ENCODE results near the gene SYNE2. TPM values are rescaled to one million over a fixed set of nuclear protein-coding genes. Genes with fewer than 3 reads are reported as not detected.

SYNE2 gene
- polyA plus RNA-seq, 1 donor from 2014 or later, result 82.3 TPM

- Histone ChIP-seq H3K9ac (ENCODE audit: low read length) (no peak overlapping the region), H2AFZ (ENCODE audit: low read depth, low read length) (no peak overlapping the region), H3K27ac (ENCODE audit: low read length) (no peak overlapping the region), H3K4me2 (ENCODE audit: low read length) (no peak overlapping the region), H3K9me3 (ENCODE audit: low read length) (no peaks in the 10 kb centered on the region), H3K79me2 (replicated peaks; ENCODE audit: insufficient read depth, low read length) (no peaks in the 10 kb centered on the region), H3K9me2 (ENCODE audit: insufficient read depth, low read length) (no peaks in the 10 kb centered on the region), H3K36me3 (ENCODE audit: insufficient read depth, low read length) (peaks cover 6% of the 10 kb centered on the region), H3K4me3 (ENCODE audit: low read length) (no peak overlapping the region), H4K20me1 (ENCODE audit: insufficient read depth) (no peaks in the 10 kb centered on the region), H3F3A (ENCODE audit: insufficient read depth, low read length, poor library complexity, severe bottlenecking) (no peaks in the 10 kb centered on the region), H3K27me3 (ENCODE audit: insufficient read depth, low read depth, low read length) (no peaks in the 10 kb centered on the region)
- TF ChIP-seq CTCF (IDR thresholded peaks at IDR 0.05; ENCODE audit: poor library complexity, severe bottlenecking) (no peak), TAF1 (IDR thresholded peaks at IDR 0.05; ENCODE audit: low read depth) (no peak), RAD21 (conservative IDR thresholded peaks at IDR 0.05) (no peak), REST (IDR thresholded peaks at IDR 0.05; ENCODE audit: borderline replicate concordance) (no peak), EP300 (conservative IDR thresholded peaks at IDR 0.05; ENCODE audit: poor library complexity, severe bottlenecking) (no peak), POLR2AphosphoS5 (IDR thresholded peaks at IDR 0.05) (no peak), EZH2 (IDR thresholded peaks at IDR 0.05; ENCODE audit: borderline replicate concordance, insufficient read depth, low read length, poor library complexity, severe bottlenecking) (no peak), MXI1 (conservative IDR thresholded peaks at IDR 0.05; ENCODE audit: poor library complexity, severe bottlenecking) (no peak), SMC3 (conservative IDR thresholded peaks at IDR 0.05; ENCODE audit: poor library complexity) (no peak)
Observed at GRCh38 chr14:64074961-64075612, 222.3 kb downstream of the SYNE2 start.

GRCh38 chr14:64075613-64076005 is 222.8 kb downstream of the SYNE2 start:
- no peaks in the 10 kb centered on the region for H3F3A ChIP-seq (ENCODE audit: insufficient read depth, low read length, poor library complexity, severe bottlenecking)
- H3K79me2 ChIP-seq (replicated peaks; ENCODE audit: insufficient read depth, low read length), result no peaks in the 10 kb centered on the region
- no peaks in the 10 kb centered on the region for H4K20me1 ChIP-seq (ENCODE audit: insufficient read depth)
- no peaks in the 10 kb centered on the region for H3K27me3 ChIP-seq (ENCODE audit: insufficient read depth, low read depth, low read length)
- H2AFZ ChIP-seq (ENCODE audit: low read depth, low read length), result no peak overlapping the region
- no peaks in the 10 kb centered on the region for H3K9me3 ChIP-seq (ENCODE audit: low read length)
- no peak overlapping the region for H3K9ac ChIP-seq (ENCODE audit: low read length)
- peaks cover 6% of the 10 kb centered on the region for H3K36me3 ChIP-seq (ENCODE audit: insufficient read depth, low read length)
- H3K4me2 ChIP-seq (ENCODE audit: low read length), result no peak overlapping the region
- TF ChIP-seq REST (IDR thresholded peaks at IDR 0.05; ENCODE audit: borderline replicate concordance) (no peak), SMC3 (conservative IDR thresholded peaks at IDR 0.05; ENCODE audit: poor library complexity) (no peak), RAD21 (conservative IDR thresholded peaks at IDR 0.05) (no peak), EZH2 (IDR thresholded peaks at IDR 0.05; ENCODE audit: borderline replicate concordance, insufficient read depth, low read length, poor library complexity, severe bottlenecking) (no peak), TAF1 (IDR thresholded peaks at IDR 0.05; ENCODE audit: low read depth) (no peak), POLR2AphosphoS5 (IDR thresholded peaks at IDR 0.05) (no peak), CTCF (IDR thresholded peaks at IDR 0.05; ENCODE audit: poor library complexity, severe bottlenecking) (no peak), MXI1 (conservative IDR thresholded peaks at IDR 0.05; ENCODE audit: poor library complexity, severe bottlenecking) (no peak), EP300 (conservative IDR thresholded peaks at IDR 0.05; ENCODE audit: poor library complexity, severe bottlenecking) (no peak)
- no peak overlapping the region for H3K4me3 ChIP-seq (ENCODE audit: low read length)
- no peaks in the 10 kb centered on the region for H3K9me2 ChIP-seq (ENCODE audit: insufficient read depth, low read length)
- no peak overlapping the region for H3K27ac ChIP-seq (ENCODE audit: low read length)

Measured in neural cell (in vitro differentiated cells).